Endothelial cell of umbilical vein (primary cell): Measurements from ENCODE around the gene CYP27C1. TPM values are rescaled to one million over a fixed set of nuclear protein-coding genes. Genes with fewer than 3 reads are reported as not detected.
"Not testable (repeated sequence)": the region's sequence is repeated elsewhere in the genome, so short reads cannot be mapped to it uniquely, and the experiment has no call there.

Experiments
- BruUV-seq: library from RNA; stranded (reverse); fragments of 400-500 nt; replicated peaks from 2 replicates; lab custom pipeline; 2021; lab: Mats Ljungman, UMichigan
- CTCF ChIA-PET: fragments of 300-600, 350-600 bp; sonication (Branson Sonifier 250); formaldehyde crosslinking; loops from one replicate; lab custom pipeline; 2021; ENCODE audit warnings: antibody characterized with exemption, inconsistent platforms; lab: Charles Lee
- POLR2A ChIA-PET: fragments of 300-600, 350-600 bp; sonication (Branson Sonifier 250); formaldehyde crosslinking; loops from one replicate; lab custom pipeline; 2021; ENCODE audit warnings: antibody characterized with exemption, inconsistent platforms; lab: Charles Lee
- DNase-seq: peaks from one replicate; pipeline ENCODE4 v3.0.0-alpha.2; 2011; ENCODE audit warnings: low read depth, low spot score
- FAIRE-seq: peaks from 2 replicates; lab custom pipeline; 2011; peaks lifted over from hg19 to GRCh38; lab: Jason Lieb, UNC
- H2AFZ ChIP-seq: 2 replicates; pipeline ENCODE4 v1.6.0; 2012; ENCODE audit warnings: low read depth, low read length, control low read depth, inconsistent platforms
- H3K27ac ChIP-seq: 2 replicates; pipeline ENCODE4 v1.5.1; 2011; ENCODE audit warnings: low read depth, mild to moderate bottlenecking, control low read depth, low read length, moderate library complexity; ENCODE audit not compliant: insufficient read depth
- H3K27me3 ChIP-seq, 2 experiments: 2 replicates each; pipeline versions ENCODE4 v1.6.0 to v1.6.1; 2011; ENCODE audit warnings: low read length in 2 of 2, mixed read lengths in 1 of 2; ENCODE audit not compliant: control insufficient read depth in 2 of 2, insufficient read depth in 2 of 2
- H3K36me3 ChIP-seq, 2 experiments: 2 replicates in 1 of 2; 3 replicates in 1 of 2; pipeline ENCODE4 v1.5.1; 2011; ENCODE audit warnings: low read length in 2 of 2, mild to moderate bottlenecking in 1 of 2, moderate library complexity in 1 of 2; ENCODE audit not compliant: control insufficient read depth in 2 of 2, insufficient read depth in 2 of 2; ENCODE audit errors: extremely low read depth in 1 of 2
- H3K4me1 ChIP-seq: 3 replicates; pipeline ENCODE4 v1.5.1; 2011; ENCODE audit warnings: mild to moderate bottlenecking, low read length; ENCODE audit not compliant: control insufficient read depth, insufficient read depth; ENCODE audit errors: extremely low read depth
- H3K4me2 ChIP-seq: 2 replicates; pipeline ENCODE4 v1.6.1; 2011; ENCODE audit warnings: low read length, control low read depth, mixed read lengths; ENCODE audit not compliant: insufficient read depth
- H3K4me3 ChIP-seq, 3 experiments: fragments of 200-600 bp in 1 of 3; sonication (generic), shearing (Covaris generic) in 1 of 3; replicated peaks in 1 of 3; 2 replicates each; pipeline ENCODE4 v1.5.1; 2011 to 2016; ENCODE audit warnings: control low read depth in 3 of 3, low read length in 3 of 3, mild to moderate bottlenecking in 2 of 3, inconsistent platforms in 1 of 3, low read depth in 1 of 3, moderate library complexity in 1 of 3; ENCODE audit not compliant: insufficient read depth in 1 of 3
- H3K79me2 ChIP-seq: 2 replicates; pipeline ENCODE4 v1.6.0; 2012; ENCODE audit warnings: low read length, inconsistent platforms; ENCODE audit not compliant: control insufficient read depth, insufficient read depth
- H3K9ac ChIP-seq: replicated peaks from 2 replicates; pipeline ENCODE3; 2011; ENCODE audit warnings: low read length, control low read depth; ENCODE audit not compliant: insufficient read depth; ENCODE audit errors: extremely low read depth
- H3K9me1 ChIP-seq: replicated peaks from 3 replicates; pipeline ENCODE4 v1.6.0; 2011; ENCODE audit warnings: mild to moderate bottlenecking, low read length; ENCODE audit not compliant: control insufficient read depth, insufficient read depth; ENCODE audit errors: extremely low read depth
- H3K9me3 ChIP-seq: replicated peaks from 2 replicates; pipeline ENCODE4 v1.5.1; 2012; ENCODE audit warnings: low read length, inconsistent platforms; ENCODE audit not compliant: control insufficient read depth, insufficient read depth
- H4K20me1 ChIP-seq: replicated peaks from 2 replicates; pipeline ENCODE3; 2011; ENCODE audit warnings: mild to moderate bottlenecking, low read length; ENCODE audit not compliant: control insufficient read depth, insufficient read depth; ENCODE audit errors: extremely low read depth
- EZH2 ChIP-seq: IDR thresholded peaks from 2 replicates; pipeline ENCODE4 v1.6.1; 2012; ENCODE audit warnings: borderline replicate concordance, low read depth, mild to moderate bottlenecking, moderate library complexity, low read length, inconsistent platforms; ENCODE audit not compliant: severe bottlenecking
- FOS ChIP-seq: IDR thresholded peaks from 2 replicates; pipeline ENCODE4 v1.6.1; 2011; ENCODE audit warnings: mild to moderate bottlenecking, low read length, moderate library complexity, borderline replicate concordance; ENCODE audit not compliant: insufficient read depth
- GATA2 ChIP-seq: IDR thresholded peaks from 2 replicates; pipeline ENCODE4 v1.7.0; 2011; ENCODE audit warnings: low read depth, mild to moderate bottlenecking, moderate library complexity, mixed read lengths, low read length; ENCODE audit not compliant: insufficient read length, insufficient read depth
- JUN ChIP-seq: IDR thresholded peaks from 2 replicates; pipeline ENCODE4 v1.6.1; 2011; ENCODE audit warnings: borderline replicate concordance, low read depth; ENCODE audit not compliant: insufficient read length, insufficient read depth
- MYC ChIP-seq: IDR thresholded peaks from one replicate; pipeline ENCODE4 v1.6.1; 2011; ENCODE audit warnings: mild to moderate bottlenecking, low read depth, low read length
- POLR2A ChIP-seq: IDR thresholded peaks from 2 replicates; pipeline ENCODE4 v1.6.1; 2012; ENCODE audit warnings: low read depth, mild to moderate bottlenecking, control low read depth, low read length
- POLR2AphosphoS5 ChIP-seq: IDR thresholded peaks from 2 replicates; pipeline ENCODE4 v1.6.1; 2012; ENCODE audit warnings: low read depth, mild to moderate bottlenecking, control low read depth, low read length, moderate library complexity; ENCODE audit not compliant: insufficient read depth
- dilution Hi-C: fragments of 300-500 bp; cut with MboI; formaldehyde crosslinking; loops from one replicate; pipeline ENCODE4 v1.15.0; 2019; ENCODE audit warnings: low sequenced_read_pairs; ENCODE audit not compliant: extremely low pct_ligation_motif_present
- intact Hi-C: fragments of 100-400 bp; cut with micrococcal nuclease; formaldehyde crosslinking; loops from one replicate; pipeline ENCODE4 v1.10.0; 2022
- polyA plus RNA-seq, 4 experiments: library from polyadenylated mRNA; depleted of rRNA in 3 of 4; stranded (reverse) in 3 of 4; unstranded in 1 of 4; fragments of >200 nt; gene quantifications; 2 replicates each; pipeline versions ENCODE4 v1.2.1 to v1.2.3, GENCODE V29; 2011 to 2012; ENCODE audit warnings: missing spikeins in 1 of 4
- total RNA-seq: library from RNA; stranded (reverse); gene quantifications from 2 replicates; pipeline ENCODE4 v1.2.3, GENCODE V29; 2021
- TF ChIP-seq, protein P1 (sequence below): IDR thresholded peaks from 2 replicates; pipeline ENCODE4 v1.6.1; 2011; ENCODE audit not compliant: insufficient read depth, insufficient read length
- TF ChIP-seq, protein P2 (sequence below), 2 donors: IDR thresholded peaks; 1 replicate in 1 of 2; 2 replicates in 1 of 2; pipeline ENCODE4 v1.5.1; 2011; ENCODE audit warnings: low read length in 2 of 2, mild to moderate bottlenecking in 2 of 2, moderate library complexity in 2 of 2, control low read depth in 1 of 2, inconsistent platforms in 1 of 2, low read depth in 1 of 2; ENCODE audit not compliant: insufficient read depth in 1 of 2; ENCODE audit errors: extremely low read depth in 1 of 2

Gene CYP27C1
- total and polyA plus RNA-seq, 2 donors (not counting 3 experiments of a cell fraction or from before 2014, with no cell fraction given), result not detected

DNA sequence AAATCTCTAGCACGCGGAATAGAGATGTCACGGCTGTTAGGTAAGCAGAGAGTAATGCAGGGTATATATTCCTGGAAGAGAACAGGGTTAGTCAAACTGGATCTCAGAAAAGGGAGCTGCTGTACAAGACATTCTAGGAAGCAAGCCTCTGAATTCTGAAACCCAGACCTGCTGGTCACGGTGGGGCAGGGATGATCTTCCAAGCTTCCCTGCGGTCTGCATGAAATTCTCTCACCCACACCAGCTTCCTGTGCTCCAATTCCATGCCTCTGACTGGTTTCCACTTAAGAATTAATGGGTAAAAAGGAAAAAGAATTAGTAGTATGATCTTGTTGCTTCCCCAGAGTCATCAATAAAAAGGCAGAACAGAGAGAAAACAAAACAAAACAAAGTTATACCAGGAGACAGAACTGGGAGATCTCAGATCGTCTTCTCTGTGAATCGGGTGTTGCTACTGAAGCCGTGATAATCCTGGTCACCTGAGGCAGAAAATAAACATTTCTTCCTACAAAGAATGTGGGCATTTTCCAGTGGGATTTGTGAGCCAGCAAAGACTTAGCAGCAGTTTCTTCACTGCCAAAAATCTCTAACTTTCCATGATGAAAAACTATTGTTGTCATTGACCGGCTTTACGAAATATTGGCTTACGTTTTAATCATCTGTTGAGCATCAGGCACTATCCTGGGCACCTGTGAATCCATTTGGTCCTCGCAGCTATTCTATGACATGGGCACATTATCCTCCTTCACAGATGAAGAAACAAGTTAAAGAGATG, 5.3 kb upstream of the CYP27C1 start:
- Histone ChIP-seq H3K9me1 (no peaks in the 10 kb centered on the region), H2AFZ (peak overlapping the region; percentile 12), H4K20me1 (no peaks in the 10 kb centered on the region), H3K9ac (no peak overlapping the region), H3K4me1 (peaks cover 11% of the 10 kb centered on the region), H3K36me3 (no peaks in the 10 kb centered on the region), H3K4me2 (no peak overlapping the region), H3K79me2 (no peaks in the 10 kb centered on the region), H3K9me3 (no peaks in the 10 kb centered on the region), H3K27ac (no peak overlapping the region), H3K4me3 (no peak overlapping the region), H3K27me3 (peaks cover 13 to 17% of the 10 kb centered on the region in 2 experiments)
- no TSS peak for BruUV-seq
- intact Hi-C loops (no loop called here), dilution Hi-C loops (no loop called here)
- POLR2A ChIA-PET, result no interaction called here
- TF ChIP-seq JUN, result no peak
- TF ChIP-seq POLR2AphosphoS5, result no peak
- no peak for TF ChIP-seq GATA2
- TF ChIP-seq FOS, result no peak
- no peak for TF ChIP-seq MYC
- TF ChIP-seq POLR2A, result no peak
- TF ChIP-seq, protein P1, sequence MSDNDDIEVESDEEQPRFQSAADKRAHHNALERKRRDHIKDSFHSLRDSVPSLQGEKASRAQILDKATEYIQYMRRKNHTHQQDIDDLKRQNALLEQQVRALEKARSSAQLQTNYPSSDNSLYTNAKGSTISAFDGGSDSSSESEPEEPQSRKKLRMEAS, result no peak
- TF ChIP-seq EZH2, result no peak
- TF ChIP-seq, protein P2, sequence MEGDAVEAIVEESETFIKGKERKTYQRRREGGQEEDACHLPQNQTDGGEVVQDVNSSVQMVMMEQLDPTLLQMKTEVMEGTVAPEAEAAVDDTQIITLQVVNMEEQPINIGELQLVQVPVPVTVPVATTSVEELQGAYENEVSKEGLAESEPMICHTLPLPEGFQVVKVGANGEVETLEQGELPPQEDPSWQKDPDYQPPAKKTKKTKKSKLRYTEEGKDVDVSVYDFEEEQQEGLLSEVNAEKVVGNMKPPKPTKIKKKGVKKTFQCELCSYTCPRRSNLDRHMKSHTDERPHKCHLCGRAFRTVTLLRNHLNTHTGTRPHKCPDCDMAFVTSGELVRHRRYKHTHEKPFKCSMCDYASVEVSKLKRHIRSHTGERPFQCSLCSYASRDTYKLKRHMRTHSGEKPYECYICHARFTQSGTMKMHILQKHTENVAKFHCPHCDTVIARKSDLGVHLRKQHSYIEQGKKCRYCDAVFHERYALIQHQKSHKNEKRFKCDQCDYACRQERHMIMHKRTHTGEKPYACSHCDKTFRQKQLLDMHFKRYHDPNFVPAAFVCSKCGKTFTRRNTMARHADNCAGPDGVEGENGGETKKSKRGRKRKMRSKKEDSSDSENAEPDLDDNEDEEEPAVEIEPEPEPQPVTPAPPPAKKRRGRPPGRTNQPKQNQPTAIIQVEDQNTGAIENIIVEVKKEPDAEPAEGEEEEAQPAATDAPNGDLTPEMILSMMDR (IDR thresholded peaks at IDR 0.05; ENCODE audit: extremely low read depth in 1 of 2, insufficient read depth in 1 of 2, low read depth in 1 of 2, low read length in 2 of 2), result no peak
- no peak for FAIRE-seq
- no peak for DNase-seq
- CTCF ChIA-PET, result interaction anchor here (1.0 kb wide), 1 partner anchor 10 kb away, joined by 3 read pairs; no protein-coding TSS in a partner anchor

DNA sequence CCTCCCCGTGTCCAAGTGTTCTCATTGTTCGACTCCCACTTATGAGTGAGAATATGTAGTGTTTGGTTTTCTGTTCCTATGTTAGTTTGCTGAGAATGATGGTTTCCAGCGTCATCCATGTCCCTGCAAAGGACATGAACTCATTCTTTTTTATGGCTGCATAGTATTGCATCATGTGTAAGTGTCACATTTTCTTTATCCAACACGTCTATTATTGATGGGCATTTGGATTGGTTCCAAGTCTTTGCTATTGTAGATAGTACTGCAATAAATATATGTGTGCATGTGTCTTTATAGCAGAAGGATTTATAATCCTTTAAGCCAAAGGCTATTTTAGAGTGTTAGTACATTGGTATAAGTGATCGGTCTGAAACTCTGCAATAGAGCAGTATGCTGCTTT, 4.0 kb upstream of the CYP27C1 start:
- H3K9me1 ChIP-seq, H3K9ac ChIP-seq, BruUV-seq, H3K36me3 ChIP-seq, H4K20me1 ChIP-seq, H2AFZ ChIP-seq, H3K9me3 ChIP-seq, H3K4me3 ChIP-seq, H3K27ac ChIP-seq, H3K79me2 ChIP-seq, dilution Hi-C loops, intact Hi-C loops, DNase-seq, POLR2A ChIA-PET, H3K4me2 ChIP-seq: not testable (repeated sequence)
- peak; percentile 31 for FAIRE-seq
- peaks cover 11% of the 10 kb centered on the region for H3K4me1 ChIP-seq
- peaks cover 15 to 25% of the 10 kb centered on the region in 2 experiments for H3K27me3 ChIP-seq
- CTCF ChIA-PET, result interaction anchor here (1.0 kb wide), 1 partner anchor 11 kb away, joined by 3 read pairs; no protein-coding TSS in a partner anchor
